Tongue (tissue), 2 donors: ENCODE data around the gene SUPT6H. TPM values are rescaled to one million over a fixed set of nuclear protein-coding genes. Genes with fewer than 3 reads are reported as not detected.

ENCODE experiments used
- DNase-seq: peaks from one replicate; pipeline ENCODE4 v3.0.0-alpha.2; 2015
- total RNA-seq: library from RNA; depleted of rRNA; stranded (reverse); fragments of >200 nt; gene quantifications from one replicate; pipeline ENCODE4 v1.2.3, GENCODE V29; 2014

The SUPT6H gene
- total RNA-seq, 1 donor from 2014 or later = 51.7 TPM

GRCh38 chr17:28702026-28702751 is 40.2 kb downstream of the SUPT6H start:
- no peak for DNase-seq

- no peak for DNase-seq
These were observed 40.7 kb downstream of the SUPT6H start for GRCh38 chr17:28702752-28703150.

GRCh38 chr17:28703552-28704218 is 41.7 kb downstream of the SUPT6H start:
- DNase-seq = no peak

- no peak for DNase-seq
These were observed 42.3 kb downstream of the SUPT6H start for GRCh38 chr17:28704219-28704858.

GRCh38 chr17:28705074-28705659 is 43.2 kb downstream of the SUPT6H start:
- no peak for DNase-seq

- DNase-seq = no peak
These were observed 43.8 kb downstream of the SUPT6H start for GRCh38 chr17:28705728-28706334.

- DNase-seq = no peak
These were observed 44.7 kb downstream of the SUPT6H start for GRCh38 chr17:28706471-28707338.

GRCh38 chr17:28707339-28707720 is 45.3 kb downstream of the SUPT6H start:
- no peak for DNase-seq

GRCh38 chr17:28710861-28711722 is 49.1 kb downstream of the SUPT6H start:
- peak; percentile 96 for DNase-seq

- no peak for DNase-seq
These were observed 49.7 kb downstream of the SUPT6H start, which contains the start of gene PROCA1 for GRCh38 chr17:28711723-28712031. Gene PROCA1 (minus strand): TSS chr17:28711888. CDS start chr17:28711660, 228 bp downstream.

- peak; percentile 60 for DNase-seq
These were observed 50.2 kb downstream of the SUPT6H start for GRCh38 chr17:28712032-28712704.

- DNase-seq = no peak
These were observed 50.9 kb downstream of the SUPT6H start for GRCh38 chr17:28712705-28713415.

- DNase-seq = no peak
These were observed 52.3 kb downstream of the SUPT6H start for GRCh38 chr17:28714281-28714680.

- DNase-seq = no peak
These were observed 53.2 kb downstream of the SUPT6H start for GRCh38 chr17:28715217-28715616.

GRCh38 chr17:28716740-28717577 is 55.0 kb downstream of the SUPT6H start:
- DNase-seq = peak; percentile 74

GRCh38 chr17:28717578-28718332 is 55.8 kb downstream of the SUPT6H start, which contains the start of gene RAB34:
Gene RAB34 (minus strand): TSS chr17:28717868. CDS start chr17:28717266, 602 bp downstream.
- DNase-seq = peak; percentile 96

- DNase-seq = no peak
These were observed 56.5 kb downstream of the SUPT6H start for GRCh38 chr17:28718333-28719020.
